HEK293 (cell line): ENCODE data around the gene HES1.

Experiments used
- CTCF ChIA-PET: fragments of 350-600 bp; formaldehyde crosslinking; extraction: SDS; loops from one replicate; lab custom pipeline; 2021; ENCODE audit warnings: antibody characterized with exemption; lab: Yijun Ruan, JAX
- POLR2A ChIA-PET: fragments of 300-600 bp; formaldehyde crosslinking; extraction: SDS; loops from one replicate; lab custom pipeline; 2020; ENCODE audit warnings: antibody characterized with exemption, inconsistent platforms; lab: Yijun Ruan, JAX
- H3K27ac ChIP-seq: fragments of 200-500 bp; sonication (Bioruptor generic); 2 replicates; pipeline ENCODE4 v1.5.1; 2014; ENCODE audit warnings: low read depth, low read length, control low read depth, inconsistent platforms; ENCODE audit errors: extremely low read depth
- H3K36me3 ChIP-seq, 2 experiments: fragments of 200-500 bp in 1 of 2; sonication (Bioruptor generic) in 1 of 2; 1 replicate in 1 of 2; 2 replicates in 1 of 2; pipeline ENCODE4 v1.5.1; 2014 to 2017; ENCODE audit warnings: inconsistent platforms in 2 of 2, low read length in 2 of 2; ENCODE audit not compliant: control insufficient read depth in 2 of 2, insufficient read depth in 1 of 2
- H3K4me1 ChIP-seq: fragments of 200-500 bp; sonication (Bioruptor generic); 2 replicates; pipeline ENCODE4 v1.5.1; 2014; ENCODE audit warnings: mild to moderate bottlenecking, low read length, inconsistent platforms; ENCODE audit not compliant: control insufficient read depth, insufficient read depth
- H3K4me3 ChIP-seq: 2 replicates; pipeline ENCODE4 v1.5.1; 2011; ENCODE audit warnings: low read depth, mild to moderate bottlenecking, control low read depth, low read length, moderate library complexity
- H3K9me3 ChIP-seq: fragments of 200-500 bp; sonication (Bioruptor generic); 2 replicates; pipeline ENCODE4 v1.5.1; 2014; ENCODE audit warnings: low read depth, low read length, inconsistent platforms; ENCODE audit not compliant: control insufficient read depth, insufficient read depth
- CTCF ChIP-seq: fragments of 450-650 bp; formaldehyde crosslinking; IDR thresholded peaks from 2 replicates; pipeline ENCODE4 v1.5.1; 2016; ENCODE audit warnings: missing biosample characterization, missing genetic modification characterization
- EGR2 ChIP-seq: fragments of 450-650 bp; formaldehyde crosslinking; IDR thresholded peaks from 2 replicates; pipeline ENCODE4 v1.5.1; 2016; ENCODE audit warnings: low read depth, missing biosample characterization, missing genetic modification characterization
- HOXD13 ChIP-seq: sonication (generic); formaldehyde crosslinking; IDR thresholded peaks from 2 replicates; pipeline ENCODE4 v1.8.0; 2022; ENCODE audit warnings: missing genetic modification reagents, borderline replicate concordance
- RBAK ChIP-seq: fragments of 450-650 bp; formaldehyde crosslinking; IDR thresholded peaks from 2 replicates; pipeline ENCODE4 v1.5.1; 2016; ENCODE audit warnings: missing biosample characterization, missing genetic modification characterization
- SCRT2 ChIP-seq: fragments of 450-650 bp; formaldehyde crosslinking; IDR thresholded peaks from 2 replicates; pipeline ENCODE4 v1.5.1; 2016; ENCODE audit warnings: missing biosample characterization, missing genetic modification characterization
- SP3 ChIP-seq: fragments of 450-650 bp; formaldehyde crosslinking; IDR thresholded peaks from 2 replicates; pipeline ENCODE4 v1.5.1; 2016; ENCODE audit warnings: missing biosample characterization, missing genetic modification characterization
- ZBTB17 ChIP-seq: fragments of 450-650 bp; formaldehyde crosslinking; IDR thresholded peaks from 2 replicates; pipeline ENCODE4 v1.5.1; 2016; ENCODE audit warnings: missing biosample characterization, missing genetic modification characterization
- ZNF121 ChIP-seq: fragments of 450-650 bp; formaldehyde crosslinking; IDR thresholded peaks from 2 replicates; pipeline ENCODE4 v1.5.1; 2016; ENCODE audit warnings: missing biosample characterization, missing genetic modification characterization
- ZNF311 ChIP-seq: fragments of 450-650 bp; formaldehyde crosslinking; IDR thresholded peaks from 2 replicates; pipeline ENCODE4 v1.5.1; 2017; ENCODE audit warnings: missing biosample characterization, missing genetic modification characterization, borderline replicate concordance
- ZNF335 ChIP-seq: fragments of 450-650 bp; formaldehyde crosslinking; conservative IDR thresholded peaks from 2 replicates; pipeline ENCODE4 v1.5.1; 2016; ENCODE audit warnings: missing biosample characterization, missing genetic modification characterization
- ZNF366 ChIP-seq: fragments of 450-650 bp; formaldehyde crosslinking; conservative IDR thresholded peaks from 2 replicates; pipeline ENCODE4 v1.5.1; 2016; ENCODE audit warnings: missing biosample characterization, missing genetic modification characterization
- ZNF549 ChIP-seq: fragments of 450-650 bp; IDR thresholded peaks from 2 replicates; pipeline ENCODE4 v1.5.1; 2018; ENCODE audit warnings: missing biosample characterization, missing genetic modification characterization, mild to moderate bottlenecking, inconsistent platforms, moderate library complexity
- ZNF629 ChIP-seq: fragments of 450-650 bp; formaldehyde crosslinking; IDR thresholded peaks from 2 replicates; pipeline ENCODE4 v1.5.1; 2017; ENCODE audit warnings: missing biosample characterization, missing genetic modification characterization
- ZNF639 ChIP-seq: fragments of 450-650 bp; formaldehyde crosslinking; IDR thresholded peaks from 2 replicates; pipeline ENCODE4 v1.5.1; 2016; ENCODE audit warnings: missing biosample characterization, missing genetic modification characterization
- ZNF837 ChIP-seq: fragments of 450-650 bp; formaldehyde crosslinking; IDR thresholded peaks from 2 replicates; pipeline ENCODE4 v1.5.1; 2016; ENCODE audit warnings: missing biosample characterization, missing genetic modification characterization
- ZNF843 ChIP-seq: fragments of 450-650 bp; formaldehyde crosslinking; IDR thresholded peaks from 2 replicates; pipeline ENCODE4 v1.5.1; 2016; ENCODE audit warnings: missing biosample characterization, missing genetic modification characterization
- ZSCAN30 ChIP-seq: fragments of 450-650 bp; IDR thresholded peaks from 2 replicates; pipeline ENCODE4 v1.5.1; 2018; ENCODE audit warnings: missing biosample characterization, mild to moderate bottlenecking, missing genetic modification characterization, moderate library complexity
- TF ChIP-seq, protein P1 (sequence below): fragments of 450-650 bp; formaldehyde crosslinking; IDR thresholded peaks from 2 replicates; pipeline ENCODE4 v1.5.1; 2016; ENCODE audit warnings: missing biosample characterization, missing genetic modification characterization
- TF ChIP-seq, protein P2 (sequence below): fragments of 450-650 bp; formaldehyde crosslinking; IDR thresholded peaks from 2 replicates; pipeline ENCODE4 v1.5.1; 2016; ENCODE audit warnings: missing biosample characterization, missing genetic modification characterization, borderline replicate concordance
- TF ChIP-seq, protein P3 (sequence below): fragments of 450-650 bp; formaldehyde crosslinking; IDR thresholded peaks from 2 replicates; pipeline ENCODE4 v1.5.1; 2017; ENCODE audit warnings: missing biosample characterization, missing genetic modification characterization

The HES1 gene

GRCh38 chr3:194142156-194142910 is 6.4 kb downstream of the HES1 start (continued):
- TF ChIP-seq ZNF639 (tag by site-specific recombination): 0 out of 2 replicates have a peak, but pooled peaks have one; percentile 1
- no peak for TF ChIP-seq ZNF629 (tag by site-specific recombination)
- no peak for TF ChIP-seq ZNF549 (tag by site-specific recombination)
- no peak for TF ChIP-seq CTCF
- peak; percentile 76 for TF ChIP-seq ZNF366 (tag by site-specific recombination)
- no peak for TF ChIP-seq ZSCAN30 (tag by site-specific recombination)
- TF ChIP-seq SCRT2: 0 out of 2 replicates have a peak, but pooled peaks have one; percentile 20
- TF ChIP-seq, protein P1, sequence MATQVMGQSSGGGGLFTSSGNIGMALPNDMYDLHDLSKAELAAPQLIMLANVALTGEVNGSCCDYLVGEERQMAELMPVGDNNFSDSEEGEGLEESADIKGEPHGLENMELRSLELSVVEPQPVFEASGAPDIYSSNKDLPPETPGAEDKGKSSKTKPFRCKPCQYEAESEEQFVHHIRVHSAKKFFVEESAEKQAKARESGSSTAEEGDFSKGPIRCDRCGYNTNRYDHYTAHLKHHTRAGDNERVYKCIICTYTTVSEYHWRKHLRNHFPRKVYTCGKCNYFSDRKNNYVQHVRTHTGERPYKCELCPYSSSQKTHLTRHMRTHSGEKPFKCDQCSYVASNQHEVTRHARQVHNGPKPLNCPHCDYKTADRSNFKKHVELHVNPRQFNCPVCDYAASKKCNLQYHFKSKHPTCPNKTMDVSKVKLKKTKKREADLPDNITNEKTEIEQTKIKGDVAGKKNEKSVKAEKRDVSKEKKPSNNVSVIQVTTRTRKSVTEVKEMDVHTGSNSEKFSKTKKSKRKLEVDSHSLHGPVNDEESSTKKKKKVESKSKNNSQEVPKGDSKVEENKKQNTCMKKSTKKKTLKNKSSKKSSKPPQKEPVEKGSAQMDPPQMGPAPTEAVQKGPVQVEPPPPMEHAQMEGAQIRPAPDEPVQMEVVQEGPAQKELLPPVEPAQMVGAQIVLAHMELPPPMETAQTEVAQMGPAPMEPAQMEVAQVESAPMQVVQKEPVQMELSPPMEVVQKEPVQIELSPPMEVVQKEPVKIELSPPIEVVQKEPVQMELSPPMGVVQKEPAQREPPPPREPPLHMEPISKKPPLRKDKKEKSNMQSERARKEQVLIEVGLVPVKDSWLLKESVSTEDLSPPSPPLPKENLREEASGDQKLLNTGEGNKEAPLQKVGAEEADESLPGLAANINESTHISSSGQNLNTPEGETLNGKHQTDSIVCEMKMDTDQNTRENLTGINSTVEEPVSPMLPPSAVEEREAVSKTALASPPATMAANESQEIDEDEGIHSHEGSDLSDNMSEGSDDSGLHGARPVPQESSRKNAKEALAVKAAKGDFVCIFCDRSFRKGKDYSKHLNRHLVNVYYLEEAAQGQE: no peak
- TF ChIP-seq, protein P2, sequence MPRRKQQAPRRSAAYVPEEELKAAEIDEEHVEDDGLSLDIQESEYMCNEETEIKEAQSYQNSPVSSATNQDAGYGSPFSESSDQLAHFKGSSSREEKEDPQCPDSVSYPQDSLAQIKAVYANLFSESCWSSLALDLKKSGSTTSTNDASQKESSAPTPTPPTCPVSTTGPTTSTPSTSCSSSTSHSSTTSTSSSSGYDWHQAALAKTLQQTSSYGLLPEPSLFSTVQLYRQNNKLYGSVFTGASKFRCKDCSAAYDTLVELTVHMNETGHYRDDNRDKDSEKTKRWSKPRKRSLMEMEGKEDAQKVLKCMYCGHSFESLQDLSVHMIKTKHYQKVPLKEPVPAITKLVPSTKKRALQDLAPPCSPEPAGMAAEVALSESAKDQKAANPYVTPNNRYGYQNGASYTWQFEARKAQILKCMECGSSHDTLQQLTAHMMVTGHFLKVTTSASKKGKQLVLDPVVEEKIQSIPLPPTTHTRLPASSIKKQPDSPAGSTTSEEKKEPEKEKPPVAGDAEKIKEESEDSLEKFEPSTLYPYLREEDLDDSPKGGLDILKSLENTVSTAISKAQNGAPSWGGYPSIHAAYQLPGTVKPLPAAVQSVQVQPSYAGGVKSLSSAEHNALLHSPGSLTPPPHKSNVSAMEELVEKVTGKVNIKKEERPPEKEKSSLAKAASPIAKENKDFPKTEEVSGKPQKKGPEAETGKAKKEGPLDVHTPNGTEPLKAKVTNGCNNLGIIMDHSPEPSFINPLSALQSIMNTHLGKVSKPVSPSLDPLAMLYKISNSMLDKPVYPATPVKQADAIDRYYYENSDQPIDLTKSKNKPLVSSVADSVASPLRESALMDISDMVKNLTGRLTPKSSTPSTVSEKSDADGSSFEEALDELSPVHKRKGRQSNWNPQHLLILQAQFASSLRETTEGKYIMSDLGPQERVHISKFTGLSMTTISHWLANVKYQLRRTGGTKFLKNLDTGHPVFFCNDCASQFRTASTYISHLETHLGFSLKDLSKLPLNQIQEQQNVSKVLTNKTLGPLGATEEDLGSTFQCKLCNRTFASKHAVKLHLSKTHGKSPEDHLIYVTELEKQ (tag by site-specific recombination): no peak
- no peak for TF ChIP-seq EGR2 (tag by site-specific recombination)
- TF ChIP-seq ZNF335 (tag by site-specific recombination): peak; percentile 36
- peak; percentile 37; the same call in 1 of the 2 replicates for TF ChIP-seq ZBTB17 (tag by site-specific recombination)

DNA sequence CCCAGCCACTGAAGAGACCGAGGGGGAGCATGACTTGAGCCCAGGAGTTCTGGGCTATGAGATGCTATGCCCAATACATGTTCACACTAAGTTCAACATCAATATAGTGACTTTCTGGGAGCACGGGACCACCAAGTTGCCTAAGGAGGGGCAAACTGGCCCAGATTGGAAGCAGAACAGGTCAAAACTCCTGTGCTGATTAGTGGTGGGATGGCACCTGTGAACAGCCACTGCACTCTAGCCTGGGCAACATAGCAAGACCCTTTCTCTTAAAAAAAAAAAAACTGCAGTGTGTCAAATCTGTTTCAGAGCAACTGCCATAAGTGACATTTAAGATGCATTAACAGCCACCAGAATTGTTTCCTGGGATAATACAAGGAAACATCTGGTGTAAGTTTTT is 9.8 kb downstream of the HES1 start:
- no peak overlapping the region for H3K27ac ChIP-seq
- TF ChIP-seq RBAK (tag by site-specific recombination): no peak
- TF ChIP-seq HOXD13 (CRISPR knock-in tag): no peak
- no peak for TF ChIP-seq ZNF837 (tag by site-specific recombination)
- TF ChIP-seq, protein P3, sequence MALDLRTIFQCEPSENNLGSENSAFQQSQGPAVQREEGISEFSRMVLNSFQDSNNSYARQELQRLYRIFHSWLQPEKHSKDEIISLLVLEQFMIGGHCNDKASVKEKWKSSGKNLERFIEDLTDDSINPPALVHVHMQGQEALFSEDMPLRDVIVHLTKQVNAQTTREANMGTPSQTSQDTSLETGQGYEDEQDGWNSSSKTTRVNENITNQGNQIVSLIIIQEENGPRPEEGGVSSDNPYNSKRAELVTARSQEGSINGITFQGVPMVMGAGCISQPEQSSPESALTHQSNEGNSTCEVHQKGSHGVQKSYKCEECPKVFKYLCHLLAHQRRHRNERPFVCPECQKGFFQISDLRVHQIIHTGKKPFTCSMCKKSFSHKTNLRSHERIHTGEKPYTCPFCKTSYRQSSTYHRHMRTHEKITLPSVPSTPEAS: no peak
- peak; percentile 78; the same call in 1 of the 2 replicates for TF ChIP-seq ZNF121 (tag by site-specific recombination)
- TF ChIP-seq ZNF311 (tag by site-specific recombination): no peak
- TF ChIP-seq SP3 (tag by site-specific recombination): no peak
- TF ChIP-seq ZNF843 (tag by site-specific recombination): no peak
- H3K4me1 ChIP-seq: peaks cover 9% of the 10 kb centered on the region
- H3K36me3 ChIP-seq: no peaks in the 10 kb centered on the region
- no peaks in the 10 kb centered on the region for H3K9me3 ChIP-seq
- ChIA-PET CTCF (no interaction called here), POLR2A (no interaction called here)
- no peak overlapping the region for H3K4me3 ChIP-seq
